GM20000 (cell line): ENCODE data around the gene RBM6.

Experiments
- DNase-seq: peaks from one replicate; pipeline ENCODE4 v3.0.0; 2012; ENCODE audit warnings: low spot score
- TF ChIP-seq, protein P1 (sequence below): IDR thresholded peaks from 2 replicates; pipeline ENCODE4 v1.5.1; 2012; ENCODE audit warnings: mild to moderate bottlenecking, control low read depth; ENCODE audit errors: extremely low read depth, missing control alignments

The RBM6 gene

GRCh38 chr3:49997862-49998261 lies 57.9 kb downstream of the RBM6 start:
- TF ChIP-seq, protein P1, sequence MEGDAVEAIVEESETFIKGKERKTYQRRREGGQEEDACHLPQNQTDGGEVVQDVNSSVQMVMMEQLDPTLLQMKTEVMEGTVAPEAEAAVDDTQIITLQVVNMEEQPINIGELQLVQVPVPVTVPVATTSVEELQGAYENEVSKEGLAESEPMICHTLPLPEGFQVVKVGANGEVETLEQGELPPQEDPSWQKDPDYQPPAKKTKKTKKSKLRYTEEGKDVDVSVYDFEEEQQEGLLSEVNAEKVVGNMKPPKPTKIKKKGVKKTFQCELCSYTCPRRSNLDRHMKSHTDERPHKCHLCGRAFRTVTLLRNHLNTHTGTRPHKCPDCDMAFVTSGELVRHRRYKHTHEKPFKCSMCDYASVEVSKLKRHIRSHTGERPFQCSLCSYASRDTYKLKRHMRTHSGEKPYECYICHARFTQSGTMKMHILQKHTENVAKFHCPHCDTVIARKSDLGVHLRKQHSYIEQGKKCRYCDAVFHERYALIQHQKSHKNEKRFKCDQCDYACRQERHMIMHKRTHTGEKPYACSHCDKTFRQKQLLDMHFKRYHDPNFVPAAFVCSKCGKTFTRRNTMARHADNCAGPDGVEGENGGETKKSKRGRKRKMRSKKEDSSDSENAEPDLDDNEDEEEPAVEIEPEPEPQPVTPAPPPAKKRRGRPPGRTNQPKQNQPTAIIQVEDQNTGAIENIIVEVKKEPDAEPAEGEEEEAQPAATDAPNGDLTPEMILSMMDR: no peak
- DNase-seq: no peak

DNA sequence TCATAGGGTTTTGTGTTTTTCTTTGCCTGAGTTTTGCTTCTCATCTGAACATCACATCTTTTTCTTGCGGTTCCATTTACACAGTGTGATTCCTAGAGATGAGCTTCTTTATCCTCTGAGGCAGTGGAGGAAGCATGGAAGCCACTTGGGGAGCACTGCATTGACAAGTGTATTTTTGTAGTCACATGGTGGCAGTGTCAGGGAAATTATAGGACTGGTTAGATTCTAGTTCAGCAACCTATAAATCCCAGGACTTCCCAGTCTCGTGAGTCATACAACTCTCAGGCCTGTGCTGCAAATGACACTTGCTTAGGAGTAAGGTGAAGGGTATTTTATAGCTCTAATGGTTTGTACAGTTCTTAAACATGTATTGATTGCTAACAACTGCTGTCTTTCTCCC lies 58.4 kb downstream of the RBM6 start:
- DNase-seq: no peak

DNA sequence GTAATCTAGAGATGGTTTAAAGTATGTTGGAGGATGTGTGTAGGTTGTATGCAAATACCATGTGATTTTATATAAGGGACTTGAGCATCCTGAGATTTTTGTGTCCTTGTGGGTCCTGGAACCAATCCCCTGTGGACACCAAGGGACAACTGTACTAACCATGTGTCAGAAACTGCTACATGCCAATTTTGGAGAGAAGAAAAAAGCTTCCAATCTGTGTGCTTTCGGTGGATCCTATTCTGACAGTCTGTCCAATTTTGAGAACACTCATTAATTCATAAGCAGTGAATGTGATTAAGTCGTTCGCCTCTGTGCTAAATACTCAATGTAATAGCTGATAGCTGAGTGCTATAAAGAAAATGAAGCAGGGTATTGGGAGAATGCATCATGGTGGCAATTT lies 61.6 kb downstream of the RBM6 start:
- no peak for DNase-seq

More for the DNA sequence above, 58.4 kb downstream of the RBM6 start:
- TF ChIP-seq, protein P1: no peak

DNA sequence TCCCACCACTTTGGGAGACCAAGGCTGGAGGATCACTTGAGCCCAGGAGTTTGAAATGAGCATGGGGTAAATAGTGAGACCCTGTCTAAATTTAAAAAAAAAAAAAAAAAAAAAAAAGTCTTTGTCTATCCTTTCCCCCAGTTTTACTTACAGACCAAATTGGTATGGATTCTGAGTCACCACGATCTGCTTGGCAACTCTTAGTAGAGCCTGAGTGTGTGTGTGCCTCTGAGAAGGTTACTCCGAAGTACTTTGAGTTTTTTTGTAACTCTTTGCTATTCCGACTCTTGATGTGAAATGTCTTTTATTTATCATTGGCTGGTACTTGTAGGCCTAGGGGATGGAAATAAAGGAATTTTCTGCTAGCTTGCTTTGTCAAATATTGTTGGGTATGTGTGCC lies 63.3 kb downstream of the RBM6 start:
- no peak for DNase-seq
- TF ChIP-seq, protein P1: no peak

More for the DNA sequence above, 61.6 kb downstream of the RBM6 start:
- TF ChIP-seq, protein P1: no peak

GRCh38 chr3:50003824-50004223 lies 63.9 kb downstream of the RBM6 start:
- DNase-seq: no peak
- TF ChIP-seq, protein P1: no peak

DNA sequence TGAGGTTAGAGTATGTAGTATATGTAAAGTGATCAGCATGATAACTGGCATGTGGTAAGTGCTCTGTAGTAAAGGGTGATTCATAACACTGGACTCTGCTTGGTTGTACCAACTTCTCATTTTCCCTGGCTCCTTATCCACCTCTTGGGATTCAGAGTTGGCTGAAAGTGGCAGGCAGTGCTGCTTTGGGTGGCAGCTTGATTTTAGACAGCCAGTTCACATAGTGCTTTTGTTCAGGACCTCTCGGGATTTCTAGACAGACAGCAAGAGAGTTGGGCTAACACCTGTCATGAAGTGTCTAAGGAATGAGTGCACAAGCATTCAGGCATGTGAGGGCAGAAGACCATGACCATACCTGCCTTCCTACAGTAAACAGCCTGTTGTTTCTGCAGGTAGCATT lies 69.0 kb downstream of the RBM6 start:
- TF ChIP-seq, protein P1: no peak
- no peak for DNase-seq

DNA sequence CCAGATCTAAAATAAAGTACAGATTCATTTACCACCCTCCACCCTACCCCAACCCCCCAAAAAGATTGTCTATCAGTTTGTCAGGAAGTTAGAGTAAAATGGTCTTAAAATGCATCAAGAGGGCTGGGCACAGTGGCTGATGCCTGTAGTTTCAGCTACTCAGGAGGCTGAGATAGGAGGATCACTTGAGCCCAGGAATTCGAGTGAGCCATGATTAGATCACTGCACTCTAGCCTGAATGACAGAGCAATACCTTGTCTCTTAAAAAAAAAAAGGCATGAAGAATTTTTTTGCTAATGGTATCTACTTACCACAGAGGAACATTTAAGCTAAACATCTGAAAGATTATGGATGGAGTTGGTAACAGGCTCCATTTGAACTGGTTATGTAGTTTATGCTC lies 71.0 kb downstream of the RBM6 start:
- no peak for DNase-seq
- TF ChIP-seq, protein P1: no peak
